Measurements from ENCODE around the gene NECAB2.
"Not testable (repeated sequence)": the region's sequence is repeated elsewhere in the genome, so short reads cannot be mapped to it uniquely, and the experiment has no call there.

Gene NECAB2

DNA sequence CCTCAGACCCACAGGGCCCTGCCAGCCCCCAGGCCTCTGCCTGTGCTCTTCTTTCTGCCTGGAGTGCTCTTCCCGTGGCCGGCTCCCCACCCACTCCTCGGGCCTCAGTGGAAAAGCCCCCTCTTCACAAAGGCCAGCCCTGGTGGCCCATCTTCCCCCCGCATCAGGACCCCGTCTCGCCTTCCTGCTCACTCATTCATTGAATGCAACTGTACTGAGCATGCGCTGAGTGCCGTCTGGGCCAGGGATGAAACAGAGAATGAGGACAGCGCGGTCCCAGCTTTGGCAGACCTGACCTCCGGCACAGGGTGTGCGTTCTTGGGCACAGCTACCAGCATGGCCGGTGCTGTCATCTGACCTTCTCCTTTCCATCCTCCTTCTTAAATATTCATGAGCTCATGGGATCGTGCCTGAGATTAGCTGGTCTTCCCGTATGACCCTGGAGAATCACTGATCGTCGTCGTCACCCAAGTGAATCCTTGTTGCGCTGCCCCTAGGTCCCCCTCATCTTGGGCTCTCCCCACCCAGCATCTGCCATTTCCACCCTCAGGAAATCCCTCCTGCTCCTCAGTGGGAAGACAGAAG, 31.4 kb upstream of the NECAB2 start:
- no peak for DNase-seq (ENCODE audit: low spot score)

DNA sequence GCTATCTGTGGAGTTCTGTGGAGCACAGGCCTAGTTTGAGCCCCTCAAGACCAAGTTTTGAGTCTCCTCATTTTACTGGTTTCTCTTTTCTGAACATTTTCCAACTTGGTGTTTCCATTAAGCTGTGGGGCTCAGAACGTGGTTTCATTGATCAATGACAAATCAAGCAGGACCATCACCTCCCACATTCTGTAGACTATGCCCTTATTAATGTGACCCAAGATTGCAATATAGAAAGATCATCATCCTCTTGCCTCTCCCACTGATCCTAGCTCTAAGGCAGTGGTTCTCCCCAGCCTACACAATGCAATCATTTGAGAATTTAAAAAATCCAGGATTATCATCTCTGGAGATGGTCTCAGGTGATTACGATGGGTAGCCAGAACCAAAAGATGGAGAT, 30.8 kb upstream of the NECAB2 start:
- DNase-seq (ENCODE audit: low spot score), result no peak

DNA sequence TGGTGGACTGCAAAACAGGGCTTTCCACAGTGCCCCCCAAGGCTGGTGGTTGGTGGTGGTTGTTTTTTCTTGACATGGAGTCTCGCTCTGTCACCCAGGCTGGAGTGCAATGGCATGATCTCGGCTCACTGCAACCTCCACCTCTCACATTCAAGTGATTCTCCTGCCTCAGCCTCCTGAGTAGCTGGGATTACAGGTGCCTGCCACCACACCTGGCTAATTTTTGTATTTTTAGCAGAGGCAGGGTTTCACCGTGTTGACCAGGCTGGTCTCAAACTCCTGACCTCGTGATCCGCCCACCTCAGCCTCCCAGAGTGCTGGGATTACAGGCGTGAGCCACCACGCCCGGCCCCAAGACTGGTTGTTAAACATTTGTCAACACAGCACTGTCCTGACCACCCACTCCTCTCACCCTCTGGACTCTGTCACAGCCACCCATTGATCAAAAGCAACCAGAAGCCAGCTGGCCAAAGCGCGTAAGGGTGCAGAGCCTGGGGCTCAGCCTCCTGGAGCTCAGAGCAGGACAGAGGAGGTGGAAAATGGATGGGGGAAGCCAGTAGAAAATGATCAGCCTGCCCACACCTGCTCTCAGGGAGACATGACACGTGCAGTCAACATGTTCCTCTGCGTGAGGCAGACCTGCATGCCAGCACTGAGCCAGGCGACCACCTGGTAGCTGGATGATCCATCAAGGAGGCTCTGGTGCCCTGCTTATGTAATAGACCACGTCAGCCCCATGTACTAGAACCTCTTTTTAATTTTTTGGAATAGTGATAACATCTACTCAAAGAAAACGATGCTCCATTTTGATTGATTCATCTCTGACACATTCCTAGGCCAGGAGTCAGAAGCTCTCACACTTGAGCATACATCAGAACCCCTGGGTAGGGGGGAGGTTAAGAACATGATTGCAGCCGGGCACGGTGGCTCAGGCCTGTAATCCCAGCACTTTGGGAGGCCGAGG, 29.8 kb upstream of the NECAB2 start:
- no peak for DNase-seq (ENCODE audit: low spot score)

DNA sequence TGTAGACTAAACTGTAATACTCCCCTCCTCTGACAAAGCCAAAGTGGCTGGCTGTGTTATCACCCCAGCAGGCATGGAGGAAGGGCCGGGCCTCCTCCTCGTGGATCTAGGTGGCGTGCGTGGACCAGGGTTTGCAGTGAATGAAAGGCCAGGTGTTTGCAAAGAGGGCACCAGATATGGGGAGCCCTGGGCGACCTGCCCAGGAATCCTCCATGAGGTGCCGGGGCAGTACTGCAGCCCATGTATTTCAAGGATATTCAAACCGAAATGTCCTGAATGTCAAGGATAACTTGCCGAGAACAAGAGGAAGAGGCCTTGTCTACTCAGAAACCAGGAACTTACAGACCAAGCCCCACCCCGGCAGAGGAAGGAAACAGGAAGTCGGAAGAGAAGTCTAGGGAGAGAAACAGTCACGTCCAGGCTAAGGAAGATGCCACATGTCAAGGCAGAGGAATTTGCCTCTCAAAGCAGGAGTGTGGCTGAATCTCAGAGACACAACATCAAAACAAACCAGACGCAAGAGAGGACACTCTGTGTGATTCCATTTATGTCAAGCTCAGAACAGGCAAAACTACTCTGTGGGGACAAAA, 28.7 kb upstream of the NECAB2 start:
- no peak for DNase-seq (ENCODE audit: low spot score)

DNA sequence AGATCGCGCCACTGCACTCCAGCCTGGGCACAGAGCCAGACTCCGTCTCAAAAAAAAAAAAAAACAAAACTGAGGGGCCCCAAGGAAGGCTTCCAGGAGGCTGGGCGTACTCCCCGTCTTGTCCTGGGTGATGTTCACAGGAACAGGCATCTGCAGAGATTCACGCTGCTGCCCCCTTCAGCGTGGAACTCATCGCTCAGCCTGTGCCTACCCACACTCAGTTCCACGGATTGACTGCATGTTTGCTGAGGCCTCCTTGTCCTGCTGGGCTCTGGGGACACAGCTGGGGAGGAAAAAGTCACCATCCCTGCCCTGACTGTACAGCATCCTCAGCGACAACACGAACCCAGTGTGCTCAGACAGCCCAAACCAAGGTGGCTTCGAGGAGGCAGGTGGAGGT, 27.9 kb upstream of the NECAB2 start:
- DNase-seq (ENCODE audit: low spot score), result no peak

DNA sequence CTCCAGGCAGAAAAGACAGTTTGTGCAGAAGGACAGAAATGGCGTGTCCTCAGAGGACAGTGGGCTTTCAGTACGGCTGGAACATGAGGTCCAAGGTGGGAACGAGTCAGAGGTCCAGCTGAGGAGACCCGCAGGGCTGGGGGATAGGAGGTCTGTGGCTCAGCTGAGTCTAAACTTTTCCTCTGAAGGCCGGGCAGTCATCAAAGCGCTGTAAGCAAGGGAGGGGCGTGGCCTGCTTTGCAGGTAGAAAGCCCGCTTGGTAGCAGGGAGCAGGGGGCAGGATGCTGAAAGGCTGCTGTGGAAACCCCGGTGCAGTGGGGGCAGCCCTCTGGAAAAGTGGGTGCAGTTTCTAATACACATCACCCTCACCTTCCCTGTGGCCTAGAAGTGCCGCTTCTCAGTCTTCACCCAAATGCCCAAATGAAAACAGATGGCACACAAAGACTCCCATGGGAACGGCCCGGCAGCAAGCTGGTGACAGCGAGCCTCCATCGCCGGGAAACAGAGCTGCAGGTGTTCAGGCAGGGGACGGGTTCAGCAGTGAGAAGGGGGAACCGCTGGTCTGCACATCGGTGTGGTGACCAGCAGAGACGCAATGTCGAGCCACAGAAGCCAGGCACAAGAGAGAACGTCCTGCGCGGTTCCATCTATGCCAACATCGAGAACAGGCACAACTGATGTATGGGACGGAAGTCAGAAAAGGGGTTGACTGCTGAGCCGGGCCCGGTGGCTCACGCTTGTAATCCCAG, 27.2 kb upstream of the NECAB2 start:
- DNase-seq (ENCODE audit: low spot score), result no peak

DNA sequence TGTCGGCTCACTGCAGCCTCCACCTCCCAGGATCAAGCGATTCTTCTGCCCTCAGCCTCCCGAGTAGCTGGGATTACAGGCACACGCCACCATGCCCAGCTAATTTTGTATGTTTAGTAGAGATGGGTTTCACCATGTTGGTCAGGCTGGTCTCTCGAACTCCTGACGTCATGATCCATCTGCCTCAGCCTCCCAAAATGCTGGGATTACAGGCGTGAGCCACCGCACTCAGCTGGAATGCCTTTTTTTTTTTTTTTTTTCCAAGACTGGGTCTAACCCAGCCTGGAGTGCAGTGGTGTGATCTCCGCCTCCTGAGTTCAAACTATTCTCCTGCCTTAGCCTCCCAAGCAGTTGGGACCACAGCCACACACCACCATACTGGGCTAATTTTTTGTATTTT, 26.5 kb upstream of the NECAB2 start:
- not testable (repeated sequence) for DNase-seq (ENCODE audit: low spot score)

DNA sequence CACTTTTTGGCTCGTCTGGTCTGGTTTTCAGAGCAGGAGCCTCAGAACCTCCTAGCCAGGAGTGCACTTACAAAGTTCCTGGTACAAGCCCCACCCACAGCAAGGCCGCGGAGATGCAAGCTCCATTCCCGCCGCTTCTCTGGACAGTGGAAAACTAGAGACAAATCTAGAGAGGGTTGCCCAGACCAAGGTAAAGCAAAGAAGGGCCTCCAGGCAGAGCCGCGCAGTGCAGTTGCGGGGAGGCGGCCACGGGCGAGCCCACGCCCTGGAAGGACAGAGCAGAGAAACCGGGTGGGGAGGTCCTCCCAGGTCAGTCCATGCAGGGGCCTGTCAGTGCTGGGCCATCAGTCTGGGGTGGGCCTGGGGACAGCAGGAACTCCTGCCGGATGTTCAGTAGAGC, 26.0 kb upstream of the NECAB2 start:
- DNase-seq (ENCODE audit: low spot score), result no peak

DNA sequence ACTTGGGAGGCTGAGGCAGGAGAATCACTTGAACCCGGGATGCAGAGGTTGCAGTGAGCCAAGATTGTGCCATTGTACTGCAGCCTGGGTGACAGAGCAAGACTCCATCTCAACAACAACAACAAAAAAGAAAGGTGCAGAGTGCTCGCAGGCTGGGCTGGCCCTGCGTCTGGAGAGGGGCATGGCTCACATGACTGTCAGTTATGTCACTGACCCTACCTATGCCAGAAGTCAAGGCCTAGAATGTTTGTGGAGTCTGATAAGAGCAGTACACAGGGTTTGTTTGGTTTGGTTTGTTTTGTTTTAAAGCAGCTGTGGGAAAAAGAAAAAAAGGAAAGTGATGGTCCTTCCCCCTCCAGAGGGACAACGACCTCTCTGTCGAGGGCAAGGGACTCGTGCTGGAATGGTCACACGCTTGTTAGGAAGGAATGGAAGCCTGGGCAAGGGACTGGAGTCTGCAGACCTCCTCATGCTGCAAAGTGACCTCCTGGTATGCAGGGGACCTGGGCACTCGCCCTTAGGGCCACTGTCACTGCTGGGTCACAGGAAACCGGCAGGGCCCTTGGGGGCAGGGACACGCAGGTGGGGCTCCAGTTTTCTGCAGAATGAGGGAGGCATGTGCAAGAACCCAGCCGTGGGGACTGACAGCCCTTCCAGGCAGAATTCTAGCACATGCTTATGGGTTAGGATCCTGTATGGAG, 25.1 kb upstream of the NECAB2 start:
- DNase-seq (ENCODE audit: low spot score), result peak; percentile 74

DNA sequence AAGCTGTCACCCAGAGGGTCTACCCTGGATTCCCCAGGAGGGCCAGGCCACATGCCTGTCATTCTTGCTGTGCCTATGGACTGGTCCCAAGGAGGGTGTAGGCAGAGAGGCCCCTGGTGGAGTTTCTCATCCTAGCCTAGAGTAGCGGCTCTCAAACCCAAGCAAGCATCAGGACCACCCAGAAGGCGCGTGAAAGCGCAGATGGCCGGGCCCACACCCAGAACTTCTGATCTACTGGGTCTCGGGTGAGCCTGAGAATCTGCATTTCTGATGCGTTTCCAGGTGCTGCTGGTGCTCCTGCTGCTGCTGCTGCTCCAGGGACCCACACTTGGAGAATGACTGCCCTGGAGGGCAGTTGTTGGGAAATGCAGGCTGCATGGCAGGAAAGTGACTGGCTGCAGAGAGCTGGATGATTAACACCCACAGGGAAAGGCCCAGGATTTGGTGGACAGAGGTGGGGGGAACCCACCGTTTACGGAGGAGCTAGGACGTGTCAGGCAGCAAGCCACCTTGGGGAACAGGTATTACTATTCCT, 24.5 kb upstream of the NECAB2 start:
- no peak for DNase-seq (ENCODE audit: low spot score)

DNA sequence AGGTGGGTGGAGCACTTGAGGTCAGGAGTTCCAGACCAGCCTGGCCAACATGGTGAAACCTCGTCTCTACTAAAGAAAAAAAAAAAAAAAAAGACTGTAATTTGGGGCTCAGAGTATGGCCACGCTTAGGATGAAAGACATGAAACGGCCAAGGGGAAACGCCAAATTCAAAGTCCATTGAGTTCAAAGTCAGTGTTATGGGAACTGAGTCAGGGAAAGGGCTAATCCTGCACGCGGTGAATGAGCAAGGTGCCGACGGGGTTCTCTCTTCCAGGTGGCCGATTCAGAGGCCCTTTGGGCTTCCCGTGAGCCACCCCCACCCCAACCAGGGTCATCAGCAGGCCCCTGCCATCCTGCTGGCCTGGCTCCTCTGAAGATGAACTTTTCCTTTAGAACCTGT, 22.5 kb upstream of the NECAB2 start:
- no peak for DNase-seq (ENCODE audit: low spot score)

DNA sequence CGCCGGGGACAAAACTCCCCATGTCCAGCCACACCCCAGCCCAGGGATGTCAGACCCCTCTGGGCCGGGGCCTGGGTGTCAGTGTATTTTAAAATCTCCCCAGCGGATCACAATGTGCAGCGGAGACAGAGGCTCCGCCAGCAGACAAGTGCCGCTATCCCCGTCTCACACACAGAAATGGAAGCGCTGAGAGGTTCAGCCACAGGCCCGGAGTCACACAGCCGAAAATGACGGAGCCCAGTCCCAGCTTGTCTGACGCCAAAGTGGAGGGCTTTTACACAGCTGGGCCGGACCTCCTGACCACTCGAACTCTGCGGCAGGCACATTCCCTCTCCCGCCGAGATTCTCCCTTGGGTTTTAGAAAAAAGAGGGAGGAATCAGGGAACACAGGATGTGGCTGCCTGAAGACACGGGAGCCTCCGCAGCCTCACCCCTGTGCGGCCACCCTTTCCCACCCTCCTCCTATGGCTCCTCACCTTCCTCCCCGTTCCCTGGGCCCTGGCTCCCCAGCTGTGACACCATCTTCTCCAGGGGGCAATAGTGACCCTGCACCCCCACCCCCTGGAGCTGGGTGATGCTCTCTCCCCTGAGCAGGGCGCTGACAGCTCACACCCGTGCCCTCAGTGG, 21.8 kb upstream of the NECAB2 start:
- no peak for DNase-seq (ENCODE audit: low spot score)

DNA sequence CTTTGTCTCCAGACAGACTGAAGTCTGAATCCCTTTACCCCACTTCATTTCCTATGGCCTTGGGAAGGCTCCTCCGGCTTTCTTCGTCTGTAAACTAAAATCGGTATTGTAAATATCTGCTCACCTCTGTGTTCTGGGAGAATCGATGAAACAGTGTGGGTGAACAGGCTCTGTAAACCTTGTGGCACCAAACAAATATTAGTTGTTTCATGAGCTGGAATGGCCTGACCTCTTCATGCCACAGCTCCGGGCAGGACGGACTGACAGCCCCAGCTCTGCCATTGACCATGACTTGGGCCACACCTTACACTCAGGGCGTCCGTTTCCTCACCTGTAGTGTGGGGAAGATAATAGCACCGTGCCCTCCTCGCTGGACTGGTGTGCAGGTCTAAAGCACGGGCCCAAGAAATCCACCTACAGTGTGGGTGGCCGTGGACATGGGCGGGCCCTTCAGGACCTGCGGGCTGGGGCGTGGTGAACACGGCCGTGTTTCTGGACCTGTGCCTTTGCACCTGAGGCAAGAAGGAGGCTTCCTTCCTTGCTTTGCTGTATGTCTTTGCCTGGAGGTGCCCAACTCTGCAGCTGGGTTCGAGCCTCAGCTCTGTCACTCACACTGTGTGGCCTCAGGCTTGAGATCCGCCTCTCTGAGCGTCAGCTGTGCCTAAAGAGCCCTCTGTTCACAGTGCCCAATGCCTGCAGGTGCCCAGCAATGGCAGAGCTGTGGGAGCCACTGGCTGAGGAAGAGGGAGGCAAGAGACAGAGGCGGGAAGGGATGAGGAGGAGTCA, 21.1 kb upstream of the NECAB2 start:
- no peak for DNase-seq (ENCODE audit: low spot score)

DNA sequence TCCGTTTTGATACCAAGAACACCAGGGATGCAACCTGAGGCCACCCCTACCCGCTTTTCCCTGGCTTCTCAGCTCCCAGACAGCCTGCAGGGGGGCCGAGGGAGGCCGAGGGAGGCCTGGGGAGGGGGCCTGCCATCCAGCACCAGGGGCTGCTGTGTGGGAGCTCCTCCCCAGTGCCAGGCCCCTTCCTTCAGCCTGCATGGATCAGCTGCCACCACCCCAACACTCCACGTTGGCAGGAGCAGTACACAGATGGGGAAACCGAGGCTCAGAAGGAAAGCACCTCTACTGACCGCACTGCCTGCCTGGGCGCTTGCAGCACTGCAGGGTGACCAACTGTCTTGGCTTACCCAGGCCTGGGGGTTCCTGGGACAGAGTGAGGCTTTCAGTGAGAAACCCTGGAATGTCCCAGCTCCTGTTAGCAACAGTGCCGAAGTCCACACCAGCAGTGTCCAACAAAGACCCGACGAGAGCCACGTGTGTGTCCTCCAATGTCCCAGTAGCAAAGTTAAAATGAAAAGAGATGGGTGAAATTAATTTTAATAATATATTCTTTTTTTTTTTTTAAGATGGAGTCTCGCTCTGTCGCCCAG, 20.3 kb upstream of the NECAB2 start:
- DNase-seq (ENCODE audit: low spot score), result no peak

DNA sequence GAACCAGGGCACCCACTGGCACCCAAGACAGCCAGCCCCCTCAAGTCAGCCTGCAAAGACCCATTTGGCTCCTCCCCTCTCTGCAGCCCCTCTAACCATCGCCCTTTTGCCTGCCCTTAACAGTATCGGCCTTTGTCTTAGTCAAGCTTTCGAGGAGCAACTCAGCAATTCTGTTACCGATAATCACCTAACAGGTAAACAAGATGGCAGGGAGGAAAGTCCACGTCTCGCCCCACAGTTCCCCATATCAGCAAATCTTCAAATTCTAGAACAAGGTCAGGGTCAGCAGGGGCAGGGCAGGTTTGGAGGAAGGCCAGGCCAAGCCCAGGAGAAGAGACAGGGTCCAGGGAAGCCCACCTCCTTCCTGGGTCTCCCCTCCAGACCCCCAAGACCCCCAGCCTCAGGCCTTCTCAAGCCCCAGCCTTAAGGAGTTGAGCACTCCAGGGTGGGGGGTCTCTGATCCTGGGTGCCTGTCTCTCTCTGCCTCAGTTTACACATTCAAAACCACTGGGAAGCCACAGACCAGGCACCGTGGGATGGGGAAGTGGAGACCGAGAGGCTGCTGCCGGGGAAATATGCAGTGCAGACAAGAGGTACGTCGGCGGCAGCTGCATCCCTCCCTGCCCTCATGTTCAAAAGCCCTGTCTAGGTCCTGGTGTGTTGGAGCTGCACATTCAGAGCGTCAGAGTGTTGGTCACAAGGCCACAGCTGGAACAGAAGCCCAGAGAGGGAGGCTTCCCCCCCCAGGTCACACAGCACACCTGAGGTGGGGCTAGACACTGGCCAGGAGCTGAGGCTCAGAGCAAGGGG, 18.9 kb upstream of the NECAB2 start:
- DNase-seq (ENCODE audit: low spot score), result no peak

DNA sequence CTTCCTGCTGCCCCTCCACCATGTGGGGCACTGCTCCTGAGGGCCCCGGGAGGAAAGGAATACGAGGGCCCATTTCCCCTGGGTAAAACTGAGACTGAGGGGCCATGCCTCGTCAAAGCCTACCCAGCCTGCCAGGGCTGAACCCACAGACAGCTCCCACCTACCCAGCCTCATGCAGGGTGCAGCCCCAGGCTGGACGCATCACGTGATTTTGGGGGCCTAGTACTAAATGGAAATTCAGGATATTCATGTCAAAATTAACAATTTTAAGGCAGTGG, 18.4 kb upstream of the NECAB2 start:
- DNase-seq (ENCODE audit: low spot score), result no peak

DNA sequence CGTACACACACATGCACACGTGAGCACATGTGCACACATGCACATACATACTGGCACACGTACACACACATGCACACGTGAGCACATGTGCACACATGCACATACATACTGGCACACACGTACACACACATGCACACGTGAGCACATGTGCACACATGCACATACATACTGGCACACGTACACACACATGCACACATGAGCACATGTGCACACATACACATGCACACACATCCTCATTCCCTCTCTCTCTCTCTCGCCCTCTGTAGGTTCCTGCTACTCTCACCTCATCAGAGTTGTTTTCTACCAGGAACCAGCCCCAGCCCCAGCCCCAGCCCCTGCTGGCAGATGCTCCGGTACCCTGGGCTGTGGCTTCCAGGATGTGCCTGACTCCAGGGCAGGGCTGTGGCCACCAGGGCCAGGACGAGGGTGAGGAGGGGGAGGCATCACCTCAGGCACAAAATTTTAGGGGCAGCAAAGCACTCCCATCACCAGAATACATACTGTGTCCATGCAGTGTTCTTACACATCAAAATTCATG, 17.1 kb upstream of the NECAB2 start:
- peak; percentile 57 for DNase-seq (ENCODE audit: low spot score)

DNA sequence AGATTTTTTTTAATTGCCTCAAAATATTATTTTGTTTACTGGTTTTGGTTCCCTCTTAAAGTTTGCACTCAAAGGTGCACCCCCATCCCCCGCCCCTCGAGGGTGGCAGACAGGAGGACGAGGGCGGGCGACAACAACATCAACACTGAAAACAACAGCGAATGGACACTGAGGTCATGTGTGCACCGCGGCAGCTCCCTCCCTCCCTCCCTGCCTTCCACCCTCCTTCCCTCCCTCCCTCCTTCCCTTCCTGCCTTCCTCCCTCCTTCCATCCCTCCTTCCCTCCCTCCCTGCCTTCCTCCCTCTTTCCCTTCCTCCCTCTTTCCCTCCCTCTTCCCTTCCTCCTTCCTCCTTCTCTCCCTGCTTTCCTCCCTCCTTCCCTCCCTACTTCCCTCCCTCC, 16.5 kb upstream of the NECAB2 start:
- no peak for DNase-seq (ENCODE audit: low spot score)

DNA sequence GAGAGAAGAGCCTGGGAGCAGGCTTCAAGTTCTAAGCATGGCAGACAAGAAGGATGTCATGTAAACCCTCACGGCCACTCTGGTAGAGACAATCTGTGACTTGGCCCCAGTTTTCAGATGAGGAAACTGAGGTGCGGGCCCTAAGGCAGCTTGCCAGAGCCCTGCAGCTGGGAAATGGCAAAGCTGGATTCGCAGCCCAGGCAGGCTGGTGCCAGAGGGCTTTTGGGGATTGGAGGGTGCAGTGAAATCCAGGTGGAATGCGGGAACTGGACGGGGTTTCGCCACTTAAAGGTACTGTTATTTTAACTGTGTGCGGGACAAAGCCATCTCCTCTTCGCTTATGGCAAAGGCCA, 15.5 kb upstream of the NECAB2 start:
- peak; percentile 54 for DNase-seq (ENCODE audit: low spot score)

All from HuH-7 (cell line).